Umbilical cord (tissue), 2 donors: ENCODE data around the gene ZNF248. TPM values are rescaled to one million over a fixed set of nuclear protein-coding genes. Genes with fewer than 3 reads are reported as not detected.
A peak's percentile ranks its signal among the peaks of the same experiment; 100 is the strongest.
"Not testable (repeated sequence)": the region's sequence is repeated elsewhere in the genome, so short reads cannot be mapped to it uniquely, and the experiment has no call there.

Experiments used
- DNase-seq: peaks from one replicate; pipeline ENCODE4 v3.0.0-alpha.2; 2015; ENCODE audit warnings: low spot score
- total RNA-seq: library from RNA; depleted of rRNA; stranded (reverse); fragments of >200 nt; gene quantifications from one replicate; pipeline ENCODE4 v1.2.3, GENCODE V29; 2014; ENCODE audit warnings: low replicate concordance; ENCODE audit not compliant: insufficient read depth

ZNF248 gene
- 35.9 TPM for total RNA-seq

DNA sequence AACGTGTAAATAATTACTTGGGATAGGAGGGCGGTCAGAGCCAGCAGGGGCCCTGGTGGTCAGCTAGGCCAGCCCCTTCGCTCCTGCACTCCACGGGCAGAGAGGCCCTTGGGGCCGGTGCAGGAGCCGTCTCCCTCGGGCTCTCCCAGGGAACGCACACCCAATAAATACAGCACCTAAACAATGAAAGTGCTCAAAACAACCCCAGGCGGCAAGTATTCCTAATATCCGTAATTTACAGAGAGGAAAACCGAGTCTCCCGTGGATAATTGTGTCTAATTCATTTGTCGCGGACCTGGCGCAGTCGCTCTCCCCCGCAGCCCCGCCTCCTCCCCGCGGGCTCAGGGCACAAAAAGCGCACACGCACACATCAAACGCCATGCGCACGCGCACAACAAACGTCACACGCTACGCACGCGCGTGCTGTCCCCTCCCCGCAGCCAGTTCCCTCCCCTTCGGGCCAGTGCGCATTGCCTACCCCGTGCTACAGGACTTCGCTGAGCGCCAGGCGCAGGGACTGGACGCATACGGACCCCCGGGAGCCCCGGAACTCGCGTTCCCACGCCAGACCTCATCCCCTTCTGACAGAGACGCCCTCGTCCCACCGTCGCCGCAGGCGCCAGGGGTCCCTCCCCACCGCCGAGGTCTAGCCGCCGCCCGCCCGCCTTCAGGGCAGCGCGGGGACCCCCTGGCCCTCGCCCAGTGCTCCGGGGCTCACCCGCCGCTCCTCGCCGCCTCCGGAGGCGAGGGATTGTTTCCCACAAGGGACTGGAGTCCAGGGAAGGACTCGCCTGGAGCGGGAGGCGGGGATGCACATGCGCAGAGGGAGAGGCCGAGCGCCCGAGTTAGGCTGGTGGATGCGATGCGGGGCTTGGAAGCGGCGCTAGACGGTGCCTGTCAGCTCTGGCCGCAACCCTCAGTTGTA, at the start of gene ZNF248:
ZNF248 (minus strand) TSS at position 324 of the 925 bp plus-strand sequence. CDS start 1,300 bp downstream, outside the sequence.
- DNase-seq, result peak; percentile 99

DNA sequence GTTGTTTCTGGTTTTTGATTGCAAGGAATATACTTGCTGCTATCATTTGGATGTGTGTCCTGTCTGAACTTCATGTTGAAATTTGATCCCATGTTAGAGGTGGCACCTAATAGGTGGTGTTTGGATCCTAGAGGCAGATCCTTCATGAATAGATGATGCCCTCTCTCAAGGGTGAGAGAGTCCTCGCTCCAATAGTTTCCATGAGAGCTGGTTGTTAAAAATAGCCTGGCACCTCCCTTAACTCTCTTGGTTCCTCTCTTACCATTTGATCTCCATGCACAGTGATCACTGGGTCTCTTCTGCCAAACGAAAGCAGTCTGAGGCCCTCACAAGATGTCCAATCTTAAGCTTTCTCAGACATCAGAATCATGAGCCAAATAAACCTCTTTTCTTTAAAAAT, 49.0 kb upstream of the ZNF248 start:
- no peak for DNase-seq

DNA sequence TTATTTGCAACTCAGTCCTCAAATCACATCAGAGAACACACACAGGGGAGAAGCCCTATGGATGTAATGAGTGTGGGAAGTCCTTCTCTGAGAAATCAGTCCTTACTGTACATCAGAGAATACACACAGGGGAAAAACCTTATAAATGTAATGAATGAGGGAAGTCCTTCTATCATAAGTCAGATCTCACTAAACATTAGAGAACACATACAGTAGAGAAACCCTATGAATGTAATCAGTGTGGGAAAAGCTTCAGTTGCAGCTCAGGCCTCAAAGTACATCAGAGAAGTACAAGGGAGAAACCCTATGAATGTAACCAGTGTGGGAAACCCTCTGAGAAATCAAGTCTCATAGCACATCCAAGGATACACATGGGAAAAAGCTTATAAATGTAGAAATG, 39.0 kb upstream of the ZNF248 start:
- no peak for DNase-seq

DNA sequence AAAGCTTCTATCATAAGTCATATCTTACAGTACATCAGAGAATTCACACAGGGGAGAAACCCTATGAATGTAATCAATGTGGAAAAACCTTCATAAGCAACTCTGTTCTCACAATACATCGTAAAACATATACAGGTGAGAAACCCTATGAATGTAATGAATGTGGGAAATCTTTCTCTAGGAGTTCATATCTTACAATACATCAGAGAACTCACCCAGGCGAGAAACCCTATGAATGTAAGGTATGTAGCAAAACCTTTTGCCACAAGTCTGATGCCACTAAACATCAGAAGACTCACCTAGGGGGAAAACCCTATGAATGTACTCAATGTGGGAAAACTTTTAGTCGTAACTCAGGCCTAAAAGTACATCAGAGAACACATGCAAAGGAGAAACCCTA, 38.3 kb upstream of the ZNF248 start:
- no peak for DNase-seq

DNA sequence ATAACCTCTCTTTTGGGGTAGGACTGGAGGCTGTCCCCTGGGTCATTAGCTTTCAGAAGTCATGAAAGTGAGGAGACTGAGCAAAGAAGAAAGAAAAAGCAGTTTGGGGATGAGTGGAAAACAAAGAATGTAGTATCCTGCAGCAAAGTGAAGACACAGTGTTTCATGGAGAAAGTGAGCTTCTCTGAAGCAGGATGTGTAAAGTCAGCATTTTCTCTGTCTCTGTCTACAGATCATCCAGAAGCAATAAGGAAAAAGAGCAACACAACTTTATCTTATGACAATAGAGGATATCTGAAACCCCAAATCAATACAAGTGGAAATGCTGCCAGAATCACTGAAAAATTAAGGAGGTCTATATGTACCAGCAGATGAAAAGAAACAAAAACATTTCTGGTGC, 28.4 kb upstream of the ZNF248 start:
- DNase-seq, result no peak

DNA sequence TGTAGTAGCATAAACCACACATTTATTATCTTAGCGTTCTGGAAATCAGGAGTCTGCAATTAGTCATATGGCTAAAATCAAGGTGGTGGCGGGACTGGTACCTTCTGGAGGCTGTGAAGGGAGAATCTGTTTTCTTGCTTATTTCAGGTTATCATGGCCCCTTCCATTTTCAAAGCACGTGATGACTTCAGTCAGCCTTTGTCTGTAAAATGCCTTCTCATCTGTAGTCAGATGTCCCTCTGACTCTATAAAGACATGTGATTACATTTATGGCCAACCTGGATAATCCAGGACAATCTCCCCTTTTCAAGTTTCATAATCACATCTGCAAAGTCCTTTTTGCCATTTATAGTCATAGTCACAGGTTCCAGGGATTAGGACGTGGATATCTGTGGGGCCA, 15.5 kb upstream of the ZNF248 start:
- no peak for DNase-seq

DNA sequence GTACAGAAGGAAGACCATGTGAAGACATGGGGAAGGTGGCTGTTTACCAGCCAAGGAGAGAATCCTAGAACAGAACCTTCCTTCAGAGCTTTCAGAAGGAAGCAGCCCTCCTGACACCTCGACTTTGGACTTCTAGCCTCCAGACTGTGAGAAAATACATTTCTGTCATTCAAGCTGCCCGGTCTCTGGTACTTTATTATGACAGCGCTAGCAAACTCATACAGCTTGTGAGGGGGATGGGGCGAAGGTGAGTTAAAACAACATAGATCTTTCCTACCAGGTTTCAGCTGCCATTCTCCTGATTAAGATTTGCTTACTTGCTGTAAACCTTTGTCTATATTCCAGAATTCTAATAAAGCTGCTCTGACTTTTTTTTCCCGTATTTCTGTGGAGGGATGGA, 14.9 kb upstream of the ZNF248 start:
- DNase-seq, result no peak

DNA sequence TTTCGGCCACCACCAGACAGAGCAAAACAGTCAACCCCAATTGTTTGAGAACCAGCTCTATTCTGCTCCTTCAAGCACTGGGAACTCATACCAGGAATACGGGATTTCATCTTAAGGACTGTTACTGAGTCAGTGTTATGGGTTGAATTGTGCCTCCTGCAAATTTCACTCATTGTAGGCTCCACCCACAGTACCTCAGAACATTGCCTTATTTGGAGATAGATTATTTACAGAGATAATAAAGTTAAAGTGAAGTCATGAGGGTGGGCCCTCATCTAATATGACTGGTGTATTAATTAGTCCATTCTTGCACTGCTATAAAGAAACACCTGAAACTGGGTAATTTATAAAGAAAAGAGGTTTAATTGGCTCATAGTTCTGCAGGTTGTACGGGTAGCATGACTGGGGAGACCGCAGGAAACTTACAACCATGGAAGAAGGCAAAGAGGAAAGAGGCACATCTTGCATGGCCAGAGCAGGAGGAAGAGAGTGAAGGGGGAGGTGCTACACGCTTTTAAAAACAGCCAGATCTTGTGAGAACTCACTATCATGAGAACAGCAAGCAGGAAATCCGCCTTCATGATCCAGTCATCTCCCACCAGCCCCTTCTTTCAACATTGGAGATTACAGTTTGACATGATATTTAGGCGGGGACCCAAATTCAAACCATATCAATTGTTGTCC, 14.3 kb upstream of the ZNF248 start:
- DNase-seq, result no peak

DNA sequence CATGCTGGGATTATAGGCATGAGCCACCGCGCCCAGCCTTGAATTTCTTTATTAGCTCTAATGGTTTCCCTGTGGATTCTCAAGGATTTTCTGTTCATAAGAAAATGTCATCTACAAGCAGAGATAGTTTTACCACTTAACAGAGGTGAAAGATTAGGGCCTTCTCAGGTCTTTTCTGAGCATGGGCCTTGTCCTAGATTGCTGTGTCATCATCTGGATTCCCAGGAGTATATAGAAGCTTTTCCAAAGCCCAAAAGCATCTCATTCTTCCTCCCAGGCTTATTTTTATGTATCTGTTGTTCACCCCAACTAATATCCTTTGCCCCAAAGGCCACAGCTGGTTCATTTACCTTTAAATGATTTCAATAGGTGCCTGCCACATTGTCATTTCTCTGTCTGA, 13.7 kb upstream of the ZNF248 start:
- no peak for DNase-seq

DNA sequence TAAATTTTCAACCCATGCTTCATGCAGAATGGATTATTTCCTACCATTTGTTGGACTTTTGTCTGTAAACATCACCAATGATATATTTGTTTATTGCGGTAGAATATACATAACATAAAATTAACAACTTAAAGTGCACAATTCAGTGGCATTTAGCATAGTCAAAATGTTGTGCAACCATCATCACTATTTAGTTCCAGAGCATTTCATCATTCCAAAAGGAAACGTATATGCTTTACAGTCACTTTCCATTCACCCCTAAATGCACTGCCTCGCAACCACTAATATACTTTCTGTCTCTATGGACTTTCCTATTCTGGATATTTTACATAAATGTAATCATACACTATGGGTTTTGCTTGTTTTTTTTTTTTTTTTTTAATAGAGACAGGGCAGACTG, 11.4 kb upstream of the ZNF248 start:
- DNase-seq, result no peak

DNA sequence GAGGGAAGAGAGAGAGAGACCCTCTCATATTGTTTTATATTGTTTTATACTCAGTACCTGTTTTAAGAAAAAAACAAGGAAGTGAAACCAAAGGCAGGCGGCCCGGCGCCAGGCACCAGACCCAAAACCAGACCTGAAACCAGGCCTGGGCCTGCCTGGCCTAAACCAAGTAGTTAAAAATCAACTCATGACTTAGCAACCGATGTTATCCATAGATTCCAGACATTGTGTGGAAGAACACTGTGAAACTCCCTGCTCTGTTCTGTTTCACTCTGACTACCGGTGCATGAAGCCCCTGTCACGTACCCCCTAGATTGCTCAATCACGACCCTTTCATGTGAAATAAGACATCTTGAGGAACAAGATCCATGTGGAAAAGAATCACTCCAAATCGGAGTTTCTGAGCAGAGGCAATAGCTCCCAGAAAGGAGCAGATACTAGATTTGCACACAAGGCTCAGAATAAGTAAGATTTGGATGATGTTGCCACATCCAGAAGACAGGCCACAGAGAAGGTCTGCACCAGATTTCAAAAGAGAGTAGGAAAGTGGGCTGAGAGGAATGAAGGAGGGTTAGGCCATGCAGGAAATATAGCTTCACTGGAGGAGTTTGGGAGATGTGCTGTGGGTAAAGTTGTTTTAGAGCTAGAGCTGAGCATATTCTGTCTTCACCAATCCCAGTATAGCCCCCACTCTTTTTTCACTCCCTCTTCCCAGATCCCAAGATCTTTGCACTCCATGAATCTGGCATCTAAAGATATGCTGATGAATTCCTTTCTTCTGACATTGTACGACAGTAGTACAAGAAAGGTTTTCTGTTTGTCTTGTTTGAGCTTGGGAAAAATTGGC, 8.8 kb upstream of the ZNF248 start:
- peak; percentile 19 for DNase-seq

DNA sequence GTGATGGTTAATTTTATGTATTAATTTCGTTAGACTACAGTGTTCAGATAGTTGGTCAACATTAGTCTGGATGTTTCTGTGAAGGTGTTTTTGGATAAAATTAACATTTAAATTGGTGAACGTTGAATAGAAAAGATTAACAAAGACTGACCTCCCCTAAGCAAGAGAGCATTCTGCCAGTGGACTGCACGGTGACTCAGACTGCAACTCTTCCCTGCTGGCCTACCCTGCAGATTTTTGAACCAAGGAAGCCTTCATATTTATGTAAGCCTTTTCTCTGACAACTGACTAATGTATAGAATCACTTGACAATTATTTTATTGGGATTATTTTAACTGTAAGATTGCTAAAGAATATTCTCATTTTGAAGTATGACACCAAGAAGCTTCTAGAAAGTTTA, 7.9 kb upstream of the ZNF248 start:
- DNase-seq, result no peak

DNA sequence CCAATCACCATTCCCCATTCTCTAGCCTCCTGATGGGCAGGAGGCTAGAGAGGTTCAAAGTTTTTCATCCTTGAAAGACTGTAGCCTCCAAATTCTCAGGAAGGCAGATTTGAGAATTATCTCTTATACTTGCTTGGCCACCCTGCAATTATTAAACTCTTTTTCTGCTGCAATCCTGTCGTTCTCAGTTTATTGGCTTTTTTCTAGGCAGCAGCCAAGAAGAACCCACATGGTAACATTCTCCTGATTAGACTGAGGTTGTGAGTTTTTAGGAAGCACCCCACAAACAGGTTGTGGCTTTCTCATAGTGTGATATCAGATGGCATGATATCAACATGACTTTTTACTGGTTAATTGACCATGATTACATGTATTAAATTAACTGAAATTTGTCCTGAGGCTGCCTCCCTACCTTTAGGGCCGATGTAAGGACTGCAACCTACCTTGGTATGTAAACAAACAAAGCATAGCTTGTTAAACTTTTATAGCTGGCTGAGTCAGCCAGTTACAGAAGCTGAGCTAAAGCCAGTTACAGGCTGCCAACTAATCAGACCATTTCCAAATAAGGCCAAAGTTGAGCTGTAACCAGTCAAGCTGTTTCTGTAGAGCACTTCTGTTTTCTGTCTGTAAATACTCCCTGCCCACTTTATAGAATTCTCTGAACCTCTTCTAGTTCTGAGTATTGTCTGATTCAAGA, 3.2 kb upstream of the ZNF248 start:
- DNase-seq, result no peak

DNA sequence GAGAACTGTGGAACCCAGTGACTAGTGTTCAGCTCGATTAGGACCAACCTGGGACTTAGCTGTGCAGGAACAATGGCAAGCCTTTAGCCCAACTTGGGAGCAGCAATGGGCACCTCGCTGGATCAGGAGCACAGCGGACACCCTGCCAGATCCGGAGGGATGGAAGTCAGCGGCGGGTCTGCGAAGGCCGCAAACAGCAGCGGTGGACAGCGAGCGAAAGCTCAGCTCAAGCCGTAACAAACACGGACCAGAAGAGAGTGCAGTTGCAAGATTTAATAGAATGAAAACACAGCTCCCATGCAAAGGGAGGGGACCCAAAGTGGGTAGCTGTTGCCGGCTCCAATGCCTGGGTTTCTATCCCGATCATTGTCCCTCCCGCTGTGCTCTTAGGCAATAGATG, 1.9 kb upstream of the ZNF248 start:
- DNase-seq, result not testable (repeated sequence)

DNA sequence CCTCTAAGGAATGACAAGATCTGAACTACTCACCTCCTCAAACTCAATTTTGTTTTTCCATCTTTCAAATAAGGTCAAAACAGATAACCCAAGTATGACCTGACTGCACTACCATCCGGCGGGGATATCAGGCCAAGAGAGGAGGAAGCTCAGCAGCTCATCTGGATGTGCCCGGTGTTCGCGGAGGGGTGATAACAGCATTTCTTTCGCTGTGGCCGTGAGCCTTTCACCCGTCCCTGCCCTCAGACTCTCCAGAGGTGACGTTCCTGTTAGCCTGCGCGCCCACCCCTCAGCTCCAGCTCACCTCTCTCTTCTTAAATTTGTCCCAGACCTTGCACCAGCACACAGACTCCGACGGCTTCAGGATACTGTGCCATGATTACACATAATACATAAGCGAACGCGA, 526 bp downstream of the ZNF248 start:
- no peak for DNase-seq

DNA sequence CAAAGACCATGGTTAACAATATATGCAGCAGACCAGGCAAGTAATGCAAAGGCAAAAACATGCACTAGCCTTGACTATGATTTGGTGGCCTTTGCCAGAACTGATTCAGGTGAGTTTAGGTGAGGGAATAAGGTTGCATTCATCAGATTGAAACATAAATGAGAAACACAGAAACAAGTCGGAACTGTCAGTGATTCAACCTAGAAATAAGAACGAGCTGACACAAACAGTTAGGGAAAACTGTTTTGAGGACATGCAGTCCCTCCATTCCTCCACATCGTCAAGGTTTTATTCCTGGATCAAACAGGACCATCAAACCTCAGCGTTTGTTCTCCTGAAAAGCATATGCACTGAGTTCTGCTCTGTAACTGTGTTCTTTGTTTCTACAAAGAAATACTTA, 1.8 kb downstream of the ZNF248 start:
- DNase-seq, result no peak

DNA sequence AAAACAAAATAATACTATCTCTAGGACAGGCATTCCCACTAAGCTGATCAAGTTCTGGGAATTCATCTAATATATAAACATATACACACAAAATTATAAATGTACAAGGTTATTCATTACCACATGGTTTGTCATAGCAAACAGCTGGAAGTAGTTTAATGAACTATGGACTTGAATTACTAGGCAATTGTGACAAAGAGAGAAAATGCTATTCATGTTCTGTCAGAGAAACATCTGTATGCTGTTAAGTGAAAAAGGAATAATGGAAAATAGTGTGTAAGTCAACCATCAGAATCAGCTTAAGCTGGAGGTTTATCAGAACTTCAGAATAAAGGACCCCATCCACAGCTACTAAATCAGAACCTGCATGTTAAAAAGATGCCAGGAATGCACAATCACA, 2.8 kb downstream of the ZNF248 start:
- DNase-seq, result no peak

DNA sequence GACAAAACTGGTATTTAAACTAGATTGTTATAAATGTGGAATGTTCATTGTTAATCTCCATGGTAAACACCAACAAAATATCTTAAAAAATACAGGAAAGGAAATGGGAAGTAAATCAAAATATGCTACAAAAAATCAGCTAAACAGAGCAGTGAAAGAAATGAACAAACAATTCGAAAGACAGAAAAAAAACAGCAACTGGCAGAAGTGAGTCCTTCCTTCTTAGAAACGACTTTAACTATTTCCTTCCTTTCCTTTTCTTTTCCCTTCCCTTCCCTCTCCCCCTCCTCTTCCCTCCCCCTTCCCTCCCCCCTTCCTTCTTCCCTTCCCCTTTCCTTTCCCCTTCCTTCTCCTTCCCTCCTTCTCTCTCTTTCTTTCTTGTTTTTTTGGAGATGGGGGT, 12.8 kb downstream of the ZNF248 start:
- DNase-seq, result no peak

DNA sequence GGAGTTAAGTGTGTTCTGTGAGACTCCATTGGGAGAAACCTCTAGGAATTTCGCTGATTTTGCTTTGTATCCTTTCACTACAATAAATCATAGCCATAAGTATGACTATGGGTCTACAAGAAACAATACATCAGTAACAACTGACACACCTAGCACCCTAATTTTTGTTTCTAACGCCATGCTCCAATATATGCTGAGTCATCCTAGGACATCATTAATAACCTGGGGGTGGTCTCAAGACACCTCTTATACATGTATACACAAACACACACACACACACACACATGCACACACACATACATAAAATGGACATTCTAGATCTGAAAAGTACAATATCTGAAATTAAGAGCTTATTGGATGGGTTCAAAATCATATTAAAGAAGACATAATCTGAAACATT, 18.2 kb downstream of the ZNF248 start:
- DNase-seq, result no peak

DNA sequence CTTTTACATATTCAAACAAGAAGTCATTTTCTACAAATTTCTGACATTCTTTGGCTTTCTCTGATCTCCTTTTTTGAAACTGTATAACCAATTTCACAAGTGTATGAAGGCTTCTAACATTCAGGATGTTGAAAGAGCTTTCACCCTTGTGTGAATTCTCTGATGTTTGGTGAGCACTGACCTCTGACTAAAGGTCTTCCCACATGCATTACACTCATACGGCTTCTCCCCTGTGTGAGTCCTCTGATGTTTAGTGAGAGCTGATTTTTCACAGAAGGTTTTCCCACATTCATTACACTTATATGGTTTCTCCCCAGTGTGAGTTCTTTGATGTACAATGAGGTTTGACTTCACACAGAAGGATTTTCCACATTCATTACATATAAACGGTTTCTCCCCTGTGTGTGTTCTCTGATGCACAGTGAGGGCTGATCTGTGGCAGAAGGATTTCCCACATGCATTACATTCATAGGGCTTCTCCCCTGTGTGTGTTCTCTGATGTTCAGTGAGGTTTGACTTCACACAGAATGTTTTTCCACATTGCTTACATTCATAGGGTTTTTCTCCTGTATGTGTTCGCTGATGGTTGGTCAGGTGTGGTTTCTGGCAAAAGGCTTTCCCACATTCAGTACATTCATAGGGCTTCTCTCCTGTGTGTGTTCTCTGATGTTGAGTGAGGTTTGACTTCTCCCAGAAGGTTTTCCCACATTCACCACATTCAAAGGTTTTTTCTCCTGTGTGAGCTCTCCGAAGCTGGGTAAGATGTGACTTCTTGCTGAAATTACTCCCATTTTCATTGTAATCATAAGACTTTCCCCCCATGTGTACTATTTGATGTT, 25.7 kb downstream of the ZNF248 start:
- no peak for DNase-seq

DNA sequence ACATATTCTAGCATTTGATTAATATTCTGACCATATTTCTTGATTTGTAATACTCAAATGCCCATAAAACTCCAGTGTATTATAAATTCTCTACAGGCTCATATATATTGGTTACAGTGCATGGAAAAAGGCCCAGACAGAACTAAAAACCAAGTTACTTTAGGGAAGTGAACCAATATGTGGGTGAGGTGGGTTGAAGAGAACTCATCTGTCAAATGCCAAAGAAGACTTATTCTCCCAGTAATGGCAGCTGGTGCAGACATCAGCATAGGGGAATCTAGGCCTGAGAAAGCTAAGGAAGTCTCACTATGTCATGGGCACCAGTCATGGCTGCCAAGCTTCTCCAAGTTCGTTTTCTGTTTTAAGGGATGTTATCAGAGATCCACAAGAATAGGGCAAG, 30.6 kb downstream of the ZNF248 start:
- no peak for DNase-seq
